ENCODE measurements around the gene CST9L. TPM values are rescaled to one million over a fixed set of nuclear protein-coding genes. Genes with fewer than 3 reads are reported as not detected.

CST9L gene
- total and polyA plus RNA-seq, 12 donors, result not detected

DNA sequence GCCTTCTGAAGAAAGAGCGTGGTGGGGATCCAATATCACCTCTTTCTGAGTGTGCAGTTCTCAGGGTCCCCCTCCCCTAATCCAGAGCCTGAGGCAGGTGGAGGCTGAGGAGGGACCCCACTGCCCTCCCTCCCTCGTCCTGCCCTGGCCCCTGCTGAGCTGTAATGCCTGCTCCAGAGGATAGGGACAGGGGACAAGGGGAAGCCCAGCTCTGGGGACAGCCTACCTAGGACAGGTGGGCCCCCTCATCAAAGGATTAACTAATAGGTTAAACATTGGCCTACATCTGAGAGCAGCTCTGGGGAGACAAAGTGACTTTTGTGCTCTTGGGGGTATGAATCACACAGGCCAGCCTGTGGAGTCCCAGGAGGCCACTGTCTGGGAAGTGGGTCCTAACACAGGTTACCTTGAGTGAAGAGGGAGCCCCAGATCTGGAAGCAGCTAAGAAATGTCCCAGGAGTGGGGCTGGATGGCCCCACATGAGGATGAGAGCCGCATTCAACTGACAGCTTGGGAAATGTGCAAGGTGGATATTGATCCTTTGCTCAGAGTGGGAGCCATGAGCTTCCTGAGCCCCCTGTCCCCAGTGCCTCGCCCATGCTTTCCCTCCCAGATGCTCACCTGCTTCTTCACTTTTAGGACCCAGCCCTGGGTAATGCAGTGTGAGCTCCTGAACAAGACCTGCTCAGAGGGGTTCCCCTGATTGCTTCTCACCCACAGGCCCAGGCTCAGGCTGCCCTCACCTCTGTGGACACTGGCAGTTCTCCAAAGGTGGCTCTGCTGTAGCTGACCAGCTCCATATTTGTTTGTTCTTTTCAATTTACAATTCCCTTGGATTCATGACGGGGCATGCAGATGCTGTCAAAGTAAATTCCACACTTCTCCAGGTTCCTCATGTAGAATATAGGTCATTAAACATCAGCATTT lies 17.8 kb upstream of the CST9L start:
- Histone ChIP-seq H3K4me1 (no peaks in the 10 kb centered on the region), H3K4me3 (no peak overlapping the region), H3K27ac (no peak overlapping the region), H3K36me3 (no peaks in the 10 kb centered on the region), H3K9me3 (no peaks in the 10 kb centered on the region), H3K27me3 (peaks cover 0 to 39% (median 13%) of the 10 kb centered on the region in 7 donors)
- DNase-seq (no peak), ATAC-seq (no peak)
- TF ChIP-seq, protein P1, sequence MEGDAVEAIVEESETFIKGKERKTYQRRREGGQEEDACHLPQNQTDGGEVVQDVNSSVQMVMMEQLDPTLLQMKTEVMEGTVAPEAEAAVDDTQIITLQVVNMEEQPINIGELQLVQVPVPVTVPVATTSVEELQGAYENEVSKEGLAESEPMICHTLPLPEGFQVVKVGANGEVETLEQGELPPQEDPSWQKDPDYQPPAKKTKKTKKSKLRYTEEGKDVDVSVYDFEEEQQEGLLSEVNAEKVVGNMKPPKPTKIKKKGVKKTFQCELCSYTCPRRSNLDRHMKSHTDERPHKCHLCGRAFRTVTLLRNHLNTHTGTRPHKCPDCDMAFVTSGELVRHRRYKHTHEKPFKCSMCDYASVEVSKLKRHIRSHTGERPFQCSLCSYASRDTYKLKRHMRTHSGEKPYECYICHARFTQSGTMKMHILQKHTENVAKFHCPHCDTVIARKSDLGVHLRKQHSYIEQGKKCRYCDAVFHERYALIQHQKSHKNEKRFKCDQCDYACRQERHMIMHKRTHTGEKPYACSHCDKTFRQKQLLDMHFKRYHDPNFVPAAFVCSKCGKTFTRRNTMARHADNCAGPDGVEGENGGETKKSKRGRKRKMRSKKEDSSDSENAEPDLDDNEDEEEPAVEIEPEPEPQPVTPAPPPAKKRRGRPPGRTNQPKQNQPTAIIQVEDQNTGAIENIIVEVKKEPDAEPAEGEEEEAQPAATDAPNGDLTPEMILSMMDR (IDR thresholded peaks at IDR 0.05), result no peak
- intact Hi-C loops (cut with DNase I), result no loop called here
- 67 to 69% methylated on average over 5 of the region's 5 CpGs for WGBS, 2 donors

DNA sequence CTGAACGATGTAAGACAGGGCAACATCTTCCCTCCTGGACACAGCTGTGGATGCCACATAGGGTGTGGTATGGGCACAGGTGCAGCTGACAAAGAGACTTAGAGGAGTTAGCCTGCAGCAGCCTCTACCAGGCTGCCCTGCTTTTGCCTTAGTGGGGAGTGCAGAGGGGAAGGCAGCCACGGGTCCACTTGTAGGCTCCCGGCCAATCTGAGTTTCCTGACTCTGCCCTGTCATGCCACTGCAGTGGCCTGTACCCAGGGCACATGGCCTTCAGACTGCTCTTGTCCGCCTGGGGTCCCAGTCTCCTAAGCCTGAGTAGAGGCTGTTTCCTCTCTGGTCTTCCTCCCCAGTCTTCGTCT lies 17.1 kb upstream of the CST9L start:
- DNase-seq, result no peak
- ATAC-seq, result no peak
- TF ChIP-seq, protein P1 (IDR thresholded peaks at IDR 0.05), result no peak
- intact Hi-C loops (cut with DNase I), result no loop called here
- Histone ChIP-seq H3K4me3 (no peak overlapping the region), H3K27ac (no peak overlapping the region), H3K4me1 (no peaks in the 10 kb centered on the region), H3K36me3 (no peaks in the 10 kb centered on the region), H3K9me3 (no peaks in the 10 kb centered on the region), H3K27me3 (peaks cover 0 to 45% (median 13%) of the 10 kb centered on the region in 7 donors)
- WGBS, 2 donors, result 66 to 70% methylated on average over 5 of the region's 5 CpGs

DNA sequence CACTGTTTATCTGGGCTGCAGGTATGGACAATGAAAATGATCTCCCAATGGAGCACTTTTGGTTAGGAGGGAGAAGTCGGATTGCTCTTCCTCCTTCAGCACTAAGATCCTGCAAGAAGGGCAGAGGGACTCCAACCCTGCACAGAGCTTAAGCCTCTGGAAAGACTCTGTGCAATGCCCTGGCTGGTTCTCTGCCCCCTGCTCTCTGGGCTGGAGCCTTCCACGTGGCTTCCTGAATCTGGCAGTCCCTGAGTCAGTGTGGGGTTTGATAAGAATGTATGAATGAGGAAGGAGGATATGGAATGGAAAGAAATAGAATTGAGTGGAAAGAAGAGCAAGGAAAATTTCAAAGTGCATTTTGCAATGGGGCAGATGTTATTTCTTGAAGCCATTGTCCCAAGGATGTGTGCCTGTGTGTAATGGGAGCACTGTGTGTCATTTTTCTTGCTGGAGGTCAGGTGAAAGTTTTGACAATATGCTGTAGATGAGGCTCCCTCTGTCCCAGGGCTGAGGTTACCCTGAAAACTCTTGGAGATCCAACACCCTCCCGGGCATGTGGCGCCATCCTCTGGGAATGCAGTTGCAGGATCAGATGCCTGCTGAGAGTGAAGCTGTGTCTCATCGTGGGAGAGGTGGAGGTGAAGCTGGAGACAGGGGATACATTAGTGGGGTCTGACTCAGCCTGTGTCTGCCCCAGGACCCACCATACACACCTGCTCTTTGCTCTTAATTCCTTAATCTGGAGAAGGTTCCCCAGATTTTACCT lies 16.3 kb upstream of the CST9L start:
- Histone ChIP-seq H3K4me3 (no peak overlapping the region), H3K36me3 (no peaks in the 10 kb centered on the region), H3K27me3 (peaks cover 0 to 51% (median 13%) of the 10 kb centered on the region in 7 donors), H3K9me3 (peaks cover 0 to 5% (median 0%) of the 10 kb centered on the region in 11 donors), H3K4me1 (no peaks in the 10 kb centered on the region), H3K27ac (no peak overlapping the region)
- 47 to 49% methylated on average over 5 of the region's 5 CpGs for WGBS, 2 donors
- TF ChIP-seq, protein P1 (IDR thresholded peaks at IDR 0.05), result no peak
- DNase-seq (no peak), ATAC-seq (no peak)
- intact Hi-C loops (cut with DNase I), result no loop called here

DNA sequence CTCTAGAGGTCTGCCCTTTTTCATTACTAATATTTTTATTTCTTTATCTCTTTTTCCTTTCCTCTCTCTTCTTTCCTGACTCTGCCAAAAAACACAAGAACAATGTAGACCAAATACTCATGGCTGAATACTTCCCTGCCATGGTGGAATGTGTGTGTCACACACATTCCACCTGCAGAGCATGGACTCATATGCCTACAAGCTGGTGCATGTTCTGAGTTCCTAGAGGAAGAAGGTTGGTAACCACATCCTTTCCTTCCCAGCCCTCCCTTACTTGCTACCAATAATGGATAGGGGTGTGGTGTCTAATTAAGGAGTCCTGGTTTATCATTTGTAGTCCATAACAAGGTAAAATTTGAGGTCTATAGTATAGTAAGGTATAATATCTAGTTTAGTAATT lies 15.2 kb upstream of the CST9L start:
- H3K36me3 ChIP-seq, result no peaks in the 10 kb centered on the region
- H3K9me3 ChIP-seq, result peaks cover 0 to 6% (median 0%) of the 10 kb centered on the region in 11 donors
- TF ChIP-seq, protein P1 (IDR thresholded peaks at IDR 0.05), result no peak
- ATAC-seq (no peak), DNase-seq (no peak)
- intact Hi-C loops (cut with DNase I), result no loop called here
- H3K4me1 ChIP-seq, result no peaks in the 10 kb centered on the region
- H3K27ac ChIP-seq, result no peak overlapping the region
- peaks cover 0 to 46% (median 13%) of the 10 kb centered on the region in 7 donors for H3K27me3 ChIP-seq
- no peak overlapping the region for H3K4me3 ChIP-seq
